Pons (tissue), 1 donor: ENCODE results near the gene TNFAIP1.
"Not testable (repeated sequence)": the region's sequence is repeated elsewhere in the genome, so short reads cannot be mapped to it uniquely, and the experiment has no call there.

Source experiments
- DNase-seq: peaks from one replicate; pipeline ENCODE4 v3.0.0-alpha.2; 2016; ENCODE audit warnings: low spot score

The TNFAIP1 gene

GRCh38 chr17:28335201-28335958 lies at the start of gene TNFAIP1, which contains the start of gene IFT20:
TNFAIP1 (plus strand) TSS chr17:28335761; CDS start chr17:28339522, 3,761 bp downstream.
IFT20 (minus strand) TSS chr17:28335472; CDS start chr17:28331985, 3,487 bp downstream.
- peak; percentile 100 for DNase-seq

GRCh38 chr17:28285965-28286364 lies 49.6 kb upstream of the TNFAIP1 start:
- DNase-seq = no peak

GRCh38 chr17:28290703-28291102 lies 44.9 kb upstream of the TNFAIP1 start:
- no peak for DNase-seq

- no peak for DNase-seq
These were observed 43.7 kb upstream of the TNFAIP1 start for GRCh38 chr17:28291780-28292330.

GRCh38 chr17:28292878-28293277 lies 42.7 kb upstream of the TNFAIP1 start:
- DNase-seq = not testable (repeated sequence)

GRCh38 chr17:28293994-28294393 lies 41.6 kb upstream of the TNFAIP1 start:
- DNase-seq = no peak

GRCh38 chr17:28295677-28296578 lies 39.6 kb upstream of the TNFAIP1 start:
- peak; percentile 66 for DNase-seq

GRCh38 chr17:28298449-28298848 lies 37.1 kb upstream of the TNFAIP1 start:
- DNase-seq = no peak

GRCh38 chr17:28306954-28307401 lies 28.6 kb upstream of the TNFAIP1 start:
- DNase-seq = no peak

GRCh38 chr17:28313841-28314240 lies 21.7 kb upstream of the TNFAIP1 start:
- DNase-seq = no peak

- DNase-seq = no peak
These were observed 19.5 kb upstream of the TNFAIP1 start for GRCh38 chr17:28315846-28316705.

- DNase-seq = no peak
These were observed 18.2 kb upstream of the TNFAIP1 start for GRCh38 chr17:28317099-28317965.

- DNase-seq = no peak
These were observed 17.4 kb upstream of the TNFAIP1 start for GRCh38 chr17:28317966-28318758.

- DNase-seq = peak; percentile 96
These were observed 16.6 kb upstream of the TNFAIP1 start, which contains the start of gene TMEM97 for GRCh38 chr17:28318759-28319597. TMEM97 (plus strand) TSS chr17:28319200; CDS start chr17:28319240, 40 bp downstream.

GRCh38 chr17:28319598-28319935 lies 16.0 kb upstream of the TNFAIP1 start:
- DNase-seq = no peak

- DNase-seq = no peak
These were observed 15.1 kb upstream of the TNFAIP1 start for GRCh38 chr17:28320215-28321061.

- DNase-seq = no peak
These were observed 11.3 kb upstream of the TNFAIP1 start for GRCh38 chr17:28324267-28324745.

- no peak for DNase-seq
These were observed 10.8 kb upstream of the TNFAIP1 start for GRCh38 chr17:28324781-28325180.
